GM12875 (cell line): Measurements from ENCODE around the gene MPDZ.

Experiments
- H3K4me3 ChIP-seq: one replicate; pipeline ENCODE4 v1.5.1; 2011; ENCODE audit warnings: low read depth, low read length, control low read depth
- TF ChIP-seq, protein P1 (sequence below): IDR thresholded peaks from 2 replicates; pipeline ENCODE4 v1.5.1; 2011; ENCODE audit warnings: low read depth, mild to moderate bottlenecking, control low read depth, inconsistent platforms, low read length, moderate library complexity, borderline replicate concordance; ENCODE audit not compliant: insufficient read depth

The MPDZ gene

DNA sequence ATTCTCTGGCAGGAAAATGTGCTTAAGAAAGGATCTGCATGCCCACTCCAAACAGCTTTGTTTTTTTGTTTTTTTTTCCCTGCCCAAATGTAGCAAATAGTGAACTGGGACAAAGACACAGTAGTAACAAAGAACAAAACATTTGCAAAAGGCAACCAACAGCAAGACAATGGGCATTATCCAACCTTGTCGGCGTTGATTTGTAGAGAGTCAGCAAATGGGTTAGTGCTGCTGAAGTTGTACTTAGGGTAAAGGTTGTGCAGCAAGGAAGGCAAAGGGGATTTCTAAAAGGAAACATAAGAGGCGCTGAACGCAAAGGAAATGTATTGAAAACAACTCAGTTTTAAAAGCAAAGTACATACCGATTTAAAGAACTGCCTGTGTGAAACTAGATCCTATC is 136.2 kb downstream of the MPDZ start:
- TF ChIP-seq, protein P1, sequence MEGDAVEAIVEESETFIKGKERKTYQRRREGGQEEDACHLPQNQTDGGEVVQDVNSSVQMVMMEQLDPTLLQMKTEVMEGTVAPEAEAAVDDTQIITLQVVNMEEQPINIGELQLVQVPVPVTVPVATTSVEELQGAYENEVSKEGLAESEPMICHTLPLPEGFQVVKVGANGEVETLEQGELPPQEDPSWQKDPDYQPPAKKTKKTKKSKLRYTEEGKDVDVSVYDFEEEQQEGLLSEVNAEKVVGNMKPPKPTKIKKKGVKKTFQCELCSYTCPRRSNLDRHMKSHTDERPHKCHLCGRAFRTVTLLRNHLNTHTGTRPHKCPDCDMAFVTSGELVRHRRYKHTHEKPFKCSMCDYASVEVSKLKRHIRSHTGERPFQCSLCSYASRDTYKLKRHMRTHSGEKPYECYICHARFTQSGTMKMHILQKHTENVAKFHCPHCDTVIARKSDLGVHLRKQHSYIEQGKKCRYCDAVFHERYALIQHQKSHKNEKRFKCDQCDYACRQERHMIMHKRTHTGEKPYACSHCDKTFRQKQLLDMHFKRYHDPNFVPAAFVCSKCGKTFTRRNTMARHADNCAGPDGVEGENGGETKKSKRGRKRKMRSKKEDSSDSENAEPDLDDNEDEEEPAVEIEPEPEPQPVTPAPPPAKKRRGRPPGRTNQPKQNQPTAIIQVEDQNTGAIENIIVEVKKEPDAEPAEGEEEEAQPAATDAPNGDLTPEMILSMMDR, result no peak
- no peak overlapping the region for H3K4me3 ChIP-seq

DNA sequence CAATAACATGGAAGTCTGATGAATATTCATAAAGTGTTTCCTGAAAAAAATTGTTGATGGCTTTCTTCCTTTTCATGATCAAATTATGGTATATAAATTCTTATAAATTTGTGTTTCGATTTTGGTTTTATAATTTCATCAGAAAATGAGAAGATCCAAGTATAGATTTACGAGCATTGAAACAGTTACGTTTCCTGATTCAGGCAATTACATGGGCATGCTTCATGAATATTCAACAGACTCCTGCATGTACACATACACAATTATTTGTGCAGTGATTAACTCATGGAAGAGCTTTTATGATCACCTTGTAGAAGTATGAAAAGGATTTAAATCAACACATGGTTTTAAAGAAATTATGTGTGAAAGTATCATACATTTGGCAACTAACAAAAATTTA is 136.7 kb downstream of the MPDZ start:
- H3K4me3 ChIP-seq, result no peak overlapping the region
- TF ChIP-seq, protein P1, result no peak

DNA sequence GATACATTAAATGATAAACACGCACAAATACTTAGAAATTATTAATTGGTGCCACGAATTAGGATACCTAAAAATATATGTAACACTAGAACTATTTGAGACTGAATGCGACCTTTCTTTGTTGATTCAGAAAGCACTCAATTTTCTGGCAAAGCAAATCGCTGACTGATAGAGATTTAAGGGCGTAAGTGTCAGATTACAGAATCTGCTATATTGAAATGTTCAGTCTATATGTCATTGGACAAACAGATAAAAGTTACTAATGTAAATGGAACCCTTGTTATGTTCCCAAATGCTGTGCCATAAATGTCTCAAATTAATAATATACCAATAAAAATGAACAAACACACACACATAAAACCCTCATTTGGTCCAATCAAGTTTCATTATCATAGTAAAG is 137.9 kb downstream of the MPDZ start:
- TF ChIP-seq, protein P1, result no peak
- no peak overlapping the region for H3K4me3 ChIP-seq

DNA sequence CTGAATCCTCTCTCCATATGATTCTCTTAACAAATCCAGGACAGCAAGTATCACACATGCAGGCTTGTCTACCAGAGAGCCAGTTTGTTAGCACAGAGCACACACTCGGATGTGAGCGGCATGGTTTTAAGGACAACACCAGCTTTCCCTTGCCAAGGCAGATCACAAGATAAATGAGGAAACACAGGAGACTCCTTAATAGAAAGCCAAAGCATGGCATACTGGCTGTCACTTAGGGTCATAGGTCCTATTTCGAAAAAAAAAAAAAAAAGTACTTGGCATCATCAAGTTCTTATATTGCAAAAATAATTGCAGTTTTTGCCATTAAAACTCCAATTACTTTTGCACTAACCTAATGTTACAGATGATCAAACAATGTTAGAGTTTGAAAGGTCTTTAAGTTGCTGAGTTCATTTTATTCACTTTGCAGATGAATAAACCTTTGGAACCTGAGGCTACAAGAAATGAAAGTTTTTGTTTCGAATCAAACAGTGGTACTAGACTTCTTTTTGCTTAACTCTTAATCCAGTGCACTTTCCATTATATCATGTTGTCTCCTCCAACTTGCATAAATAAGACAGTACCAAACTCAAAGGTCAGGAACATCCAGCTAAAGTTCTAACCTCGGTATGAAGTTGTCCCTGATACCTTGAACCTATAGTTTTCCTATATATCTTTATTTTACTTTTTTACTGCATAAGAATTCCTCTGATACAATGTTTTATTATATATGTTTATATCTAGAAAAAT is 138.5 kb downstream of the MPDZ start:
- TF ChIP-seq, protein P1, result no peak
- H3K4me3 ChIP-seq, result no peak overlapping the region

DNA sequence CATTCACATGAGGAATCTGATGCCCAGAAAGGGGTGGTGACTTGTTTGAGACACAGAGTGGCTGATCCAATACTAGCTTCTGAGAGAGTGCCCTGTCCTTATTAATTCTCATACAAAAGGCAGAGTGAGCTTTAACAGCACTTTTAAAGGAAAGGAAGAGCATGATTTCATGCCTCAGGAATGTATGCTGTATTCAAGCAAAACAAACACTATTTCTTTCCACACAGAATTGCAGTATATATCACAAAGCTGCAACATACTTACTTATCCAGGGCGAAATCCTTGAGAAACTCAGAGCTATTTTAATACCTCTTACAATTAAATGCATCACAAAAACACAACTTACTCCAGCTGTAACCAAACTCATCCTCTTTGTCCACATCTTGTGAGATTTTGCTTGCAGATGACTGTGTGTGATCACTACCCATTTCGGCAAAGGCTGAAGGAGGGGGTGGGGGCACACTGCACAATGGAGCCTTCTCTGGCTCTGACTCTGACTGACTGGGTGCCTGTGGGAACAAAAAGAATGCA is 139.8 kb downstream of the MPDZ start:
- TF ChIP-seq, protein P1, result no peak
- no peak overlapping the region for H3K4me3 ChIP-seq

DNA sequence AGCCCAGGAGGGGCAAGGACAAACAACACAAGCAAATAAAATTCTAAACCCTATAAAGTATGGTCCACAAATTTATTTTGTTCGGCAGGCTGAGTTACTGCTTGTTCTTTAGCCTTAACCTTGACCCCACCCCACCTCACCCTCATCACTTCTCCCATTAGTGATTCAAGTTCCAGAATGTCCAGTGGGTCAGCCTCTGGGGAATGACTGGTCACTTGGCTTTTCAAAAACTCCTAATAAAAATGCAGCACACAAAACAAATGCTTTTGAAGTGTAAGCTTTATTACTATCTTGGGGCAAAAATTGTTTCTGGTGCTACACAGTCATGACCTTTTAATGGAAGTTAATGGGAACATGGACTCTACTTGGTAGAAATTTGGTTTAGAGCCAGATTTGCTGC is 142.1 kb downstream of the MPDZ start:
- TF ChIP-seq, protein P1, result no peak
- no peak overlapping the region for H3K4me3 ChIP-seq

DNA sequence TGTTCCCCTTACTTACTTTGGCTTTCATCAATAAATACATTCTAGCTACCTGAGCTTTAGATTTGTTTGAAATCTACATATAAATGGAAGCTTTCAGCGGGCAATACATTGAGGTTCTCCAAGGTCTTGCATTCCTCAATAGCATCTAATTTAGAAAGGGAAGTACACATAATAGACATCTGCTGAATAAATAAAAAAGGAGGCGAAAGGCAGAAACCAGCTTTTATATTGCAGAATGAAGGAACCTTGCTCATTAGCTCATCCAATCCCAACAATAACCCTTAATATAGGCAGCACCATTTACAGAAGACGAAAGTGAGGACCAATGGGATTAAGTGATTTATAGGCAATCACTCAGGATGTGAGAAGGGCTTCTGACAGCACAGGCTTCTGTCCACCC is 147.5 kb downstream of the MPDZ start:
- TF ChIP-seq, protein P1, result no peak
- no peak overlapping the region for H3K4me3 ChIP-seq
